Gastrocnemius medialis (tissue), 4 donors: Measurements from ENCODE around the gene GARRE1. TPM values are rescaled to one million over a fixed set of nuclear protein-coding genes. Genes with fewer than 3 reads are reported as not detected.
A peak's percentile ranks its signal among the peaks of the same experiment; 100 is the strongest.

Experiments
- ATAC-seq, 2 donors: fragments of 150-250 bp; one replicate each; pipeline ENCODE4 v1.9.1; 2016
- DNase-seq, 2 donors: peaks; one replicate each; pipeline ENCODE4 v3.0.0-alpha.2; 2019
- H3K27ac ChIP-seq, 4 donors: fragments of 200-600 bp; sonication (generic); 1 replicate in 1 of 4; 2 replicates in 3 of 4; pipeline ENCODE4 v1.5.1; 2016 to 2018; ENCODE audit warnings: mild to moderate bottlenecking in 2 of 4, moderate library complexity in 1 of 4
- H3K27me3 ChIP-seq, 3 donors: fragments of 200-600 bp; sonication (generic) in 2 of 3; 1 replicate in 1 of 3; 2 replicates in 2 of 3; pipeline versions ENCODE4 v1.5.1 to v1.6.0; 2016 to 2019; ENCODE audit warnings: mild to moderate bottlenecking in 1 of 3, moderate library complexity in 1 of 3
- H3K36me3 ChIP-seq, 2 donors: fragments of 200-600 bp; sonication (generic) in 1 of 2; one replicate each; pipeline ENCODE4 v1.5.1; 2017 to 2018
- H3K4me1 ChIP-seq, 2 donors: fragments of 200-600 bp; sonication (generic) in 1 of 2; one replicate each; pipeline ENCODE4 v1.5.1; 2016 to 2017; ENCODE audit warnings: mild to moderate bottlenecking in 2 of 2
- H3K4me3 ChIP-seq, 4 donors: fragments of 200-600 bp; sonication (generic) in 3 of 4; 1 replicate in 1 of 4; 2 replicates in 3 of 4; pipeline ENCODE4 v1.5.1; 2016 to 2019; ENCODE audit warnings: mild to moderate bottlenecking in 2 of 4
- H3K9me3 ChIP-seq, 3 donors: fragments of 200-600 bp; sonication (generic) in 2 of 3; 1 replicate in 1 of 3; 2 replicates in 2 of 3; pipeline ENCODE4 v1.5.1; 2016 to 2019
- POLR2A ChIP-seq, 2 donors: fragments of 450-650 bp; IDR thresholded peaks; one replicate each; pipeline ENCODE4 v1.6.1; 2017; ENCODE audit warnings: antibody characterized with exemption in 2 of 2, mild to moderate bottlenecking in 2 of 2, moderate library complexity in 2 of 2
- in situ Hi-C, 4 donors: fragments of 200-750 bp; cut with MboI; loops; one replicate each; pipeline versions ENCODE4 v1.15.0 to v1.8.0; 2017; ENCODE audit warnings: low sequenced_read_pairs in 4 of 4
- intact Hi-C: fragments of 100-400 bp; cut with DNase I; formaldehyde crosslinking; loops from one replicate; pipeline ENCODE4 v1.15.1; 2023; ENCODE audit warnings: low total_unique reads
- total RNA-seq, 4 donors: library from RNA; depleted of rRNA; stranded (reverse); fragments of >200 nt; gene quantifications; one replicate each; pipeline versions ENCODE4 v1.1.0 to v1.2.3, GENCODE V29; 2016
- TF ChIP-seq, protein P1 (sequence below), 5 experiments: fragments of 450-650 bp in 3 of 5; fragments of 200-600 bp in 2 of 5; sonication (generic) in 2 of 5; IDR thresholded peaks in 4 of 5; conservative IDR thresholded peaks in 1 of 5; 1 replicate in 4 of 5; 2 replicates in 1 of 5; pipeline ENCODE4 v1.5.1; 2016 to 2019; ENCODE audit warnings: antibody characterized with exemption in 5 of 5, mild to moderate bottlenecking in 3 of 5, moderate library complexity in 3 of 5

The GARRE1 gene
- total RNA-seq, 4 donors from 2014 or later: 21.8 to 34.3 (median 24.8) TPM

DNA sequence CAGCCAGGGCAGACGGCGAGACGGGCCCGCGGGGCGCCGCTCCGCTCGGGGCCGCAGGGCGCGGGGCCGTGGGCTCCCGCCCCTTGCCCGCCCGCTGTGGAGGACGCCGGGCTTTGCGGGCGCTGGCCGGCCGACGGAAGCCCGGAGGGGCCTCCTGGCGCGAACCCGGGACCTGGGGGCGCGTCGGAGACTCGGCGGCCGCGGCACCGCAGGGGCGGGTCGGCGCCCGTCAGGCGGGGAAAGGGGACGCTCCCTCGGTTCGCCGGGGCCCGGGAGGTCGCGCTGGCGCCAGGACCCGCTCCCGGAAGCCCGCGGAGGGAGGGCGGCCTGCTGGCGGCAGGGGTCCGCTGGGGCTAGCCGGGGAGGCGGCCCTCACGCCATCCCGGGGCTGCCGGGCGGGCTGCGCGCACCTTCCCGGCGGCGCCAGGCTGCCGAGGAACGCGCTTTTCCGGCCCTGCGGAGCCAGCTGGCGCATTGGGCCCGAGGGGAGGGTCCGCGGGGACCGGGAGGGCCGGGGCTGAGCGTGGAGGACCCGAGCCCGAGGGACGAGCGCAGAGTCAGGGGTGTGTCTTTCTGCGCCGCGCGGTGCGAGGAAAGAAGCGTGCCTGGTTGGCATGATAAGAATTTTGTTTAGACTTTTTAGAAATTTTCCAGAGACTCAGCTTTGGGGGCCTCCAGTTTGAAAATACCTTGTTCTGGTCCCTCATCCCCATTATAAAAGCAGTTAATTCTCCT is 511 bp downstream of the GARRE1 start:
- H3K27me3 ChIP-seq: no peaks in the 10 kb centered on the region
- intact Hi-C loops: loop anchor here (5.0 to 10.0 kb wide), 2 partner anchors 82 to 180 kb away; no protein-coding TSS in a partner anchor
- H3K9me3 ChIP-seq: no peaks in the 10 kb centered on the region
- DNase-seq: peak in 1 of 2 donors; percentile 22
- peak; percentile 53 to 64 for ATAC-seq
- H3K27ac ChIP-seq: peak overlapping the region; percentile 91 to 98 (median 94)
- H3K4me3 ChIP-seq: peak overlapping the region; percentile 73 to 95 (median 86)
- peaks cover 39 to 43% of the 10 kb centered on the region in 2 donors for H3K4me1 ChIP-seq
- in situ Hi-C loops: loop anchor here in 1 of 4 donors (10.0 kb wide), 1 partner anchor 60 kb away; no protein-coding TSS in a partner anchor
- TF ChIP-seq, protein P1, sequence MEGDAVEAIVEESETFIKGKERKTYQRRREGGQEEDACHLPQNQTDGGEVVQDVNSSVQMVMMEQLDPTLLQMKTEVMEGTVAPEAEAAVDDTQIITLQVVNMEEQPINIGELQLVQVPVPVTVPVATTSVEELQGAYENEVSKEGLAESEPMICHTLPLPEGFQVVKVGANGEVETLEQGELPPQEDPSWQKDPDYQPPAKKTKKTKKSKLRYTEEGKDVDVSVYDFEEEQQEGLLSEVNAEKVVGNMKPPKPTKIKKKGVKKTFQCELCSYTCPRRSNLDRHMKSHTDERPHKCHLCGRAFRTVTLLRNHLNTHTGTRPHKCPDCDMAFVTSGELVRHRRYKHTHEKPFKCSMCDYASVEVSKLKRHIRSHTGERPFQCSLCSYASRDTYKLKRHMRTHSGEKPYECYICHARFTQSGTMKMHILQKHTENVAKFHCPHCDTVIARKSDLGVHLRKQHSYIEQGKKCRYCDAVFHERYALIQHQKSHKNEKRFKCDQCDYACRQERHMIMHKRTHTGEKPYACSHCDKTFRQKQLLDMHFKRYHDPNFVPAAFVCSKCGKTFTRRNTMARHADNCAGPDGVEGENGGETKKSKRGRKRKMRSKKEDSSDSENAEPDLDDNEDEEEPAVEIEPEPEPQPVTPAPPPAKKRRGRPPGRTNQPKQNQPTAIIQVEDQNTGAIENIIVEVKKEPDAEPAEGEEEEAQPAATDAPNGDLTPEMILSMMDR (IDR thresholded peaks at IDR 0.05 in 4 of 5, conservative IDR thresholded peaks at IDR 0.05 in 1 of 5): peak in 1 of 5 experiments; percentile 14
- peak in 1 of 2 donors; percentile 3 for TF ChIP-seq POLR2A (IDR thresholded peaks at IDR 0.05)
- H3K36me3 ChIP-seq: no peaks in the 10 kb centered on the region

- TF ChIP-seq, protein P1 (IDR thresholded peaks at IDR 0.05 in 4 of 5, conservative IDR thresholded peaks at IDR 0.05 in 1 of 5): no peak
- TF ChIP-seq POLR2A (IDR thresholded peaks at IDR 0.05): no peak
- no peaks in the 10 kb centered on the region for H3K27me3 ChIP-seq
- no peaks in the 10 kb centered on the region for H3K36me3 ChIP-seq
- peak overlapping the region; percentile 91 to 98 (median 94) for H3K27ac ChIP-seq
- intact Hi-C loops: loop anchor here (5.0 to 10.0 kb wide), 2 partner anchors 82 to 179 kb away; no protein-coding TSS in a partner anchor
- ATAC-seq: no peak
- H3K4me3 ChIP-seq: peak overlapping the region; percentile 73 to 95 (median 86)
- no peak for DNase-seq
- H3K9me3 ChIP-seq: no peaks in the 10 kb centered on the region
- in situ Hi-C loops: loop anchor here in 1 of 4 donors (10.0 kb wide), 1 partner anchor 59 kb away; no protein-coding TSS in a partner anchor
- H3K4me1 ChIP-seq: peaks cover 46 to 50% of the 10 kb centered on the region in 2 donors
Observed at GRCh38 chr19:34255546-34255945, 1.2 kb downstream of the GARRE1 start.

- Histone ChIP-seq H3K4me3 (no peak overlapping the region), H3K9me3 (no peaks in the 10 kb centered on the region), H3K27me3 (no peaks in the 10 kb centered on the region), H3K36me3 (no peaks in the 10 kb centered on the region), H3K4me1 (peaks cover 60 to 61% of the 10 kb centered on the region in 2 donors), H3K27ac (peak overlapping the region; percentile 91 to 98 (median 94))
- DNase-seq (peak; percentile 32 to 57), ATAC-seq (no peak)
- no peak for TF ChIP-seq POLR2A (IDR thresholded peaks at IDR 0.05)
- TF ChIP-seq, protein P1 (IDR thresholded peaks at IDR 0.05 in 4 of 5, conservative IDR thresholded peaks at IDR 0.05 in 1 of 5): no peak
- in situ Hi-C loops (loop anchor here in 1 of 4 donors (10.0 kb wide), 1 partner anchor 58 kb away; no protein-coding TSS in a partner anchor), intact Hi-C loops (loop anchor here (5.0 to 10.0 kb wide), 2 partner anchors 80 to 178 kb away; no protein-coding TSS in a partner anchor)
Observed at GRCh38 chr19:34256835-34257558, 2.6 kb downstream of the GARRE1 start.

DNA sequence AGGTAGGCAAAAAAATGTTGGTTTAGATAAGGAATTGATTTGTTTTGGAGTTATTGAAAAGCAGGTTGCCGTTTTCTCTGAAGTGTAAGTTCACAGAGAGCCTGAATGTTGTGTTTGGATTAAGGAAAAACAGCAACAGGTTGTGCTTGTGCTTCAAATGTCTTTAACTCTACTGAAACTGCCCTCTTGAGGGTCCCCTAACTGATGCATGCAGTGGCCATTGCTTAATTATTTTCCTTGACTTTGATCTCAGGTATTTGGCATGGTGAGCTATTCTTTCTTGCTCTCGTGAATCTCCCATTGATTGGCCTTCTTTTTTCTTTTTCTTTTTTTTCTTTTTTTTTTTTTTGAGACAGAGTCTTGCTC is 3.2 kb downstream of the GARRE1 start:
- DNase-seq (no peak), ATAC-seq (no peak)
- H3K27me3 ChIP-seq: no peaks in the 10 kb centered on the region
- no peaks in the 10 kb centered on the region for H3K9me3 ChIP-seq
- TF ChIP-seq, protein P1 (IDR thresholded peaks at IDR 0.05 in 4 of 5, conservative IDR thresholded peaks at IDR 0.05 in 1 of 5): no peak
- TF ChIP-seq POLR2A (IDR thresholded peaks at IDR 0.05): no peak
- H3K4me1 ChIP-seq: peaks cover 61 to 66% of the 10 kb centered on the region in 2 donors
- H3K4me3 ChIP-seq: no peak overlapping the region
- peak overlapping the region; percentile 91 to 98 (median 94) for H3K27ac ChIP-seq
- no peaks in the 10 kb centered on the region for H3K36me3 ChIP-seq
- intact Hi-C loops: loop anchor here (5.0 to 10.0 kb wide), 2 partner anchors 80 to 177 kb away; no protein-coding TSS in a partner anchor
- in situ Hi-C loops: loop anchor here in 1 of 4 donors (10.0 kb wide), 1 partner anchor 57 kb away; no protein-coding TSS in a partner anchor
